Right atrium auricular region (tissue), 2 donors: ENCODE data around the gene RFK. TPM values are rescaled to one million over a fixed set of nuclear protein-coding genes. Genes with fewer than 3 reads are reported as not detected.

ENCODE experiments used
- DNase-seq: peaks from one replicate; pipeline ENCODE4 v3.0.0-alpha.2; 2019; ENCODE audit warnings: low spot score
- H3K27ac ChIP-seq, 2 donors: fragments of 200-600 bp; sonication (generic); 1 replicate in 1 of 2; 2 replicates in 1 of 2; pipeline ENCODE4 v1.5.1; 2016 to 2019
- H3K27me3 ChIP-seq, 2 donors: fragments of 200-600 bp; sonication (generic); one replicate each; pipeline versions ENCODE4 v1.5.1 to v1.6.0; 2017 to 2019
- H3K36me3 ChIP-seq: fragments of 200-600 bp; sonication (generic); one replicate; pipeline ENCODE4 v1.5.1; 2016
- H3K4me1 ChIP-seq, 2 donors: fragments of 200-600 bp; sonication (generic); one replicate each; pipeline versions ENCODE4 v1.5.1 to v1.6.0; 2017 to 2019
- H3K4me3 ChIP-seq, 2 donors: fragments of 200-600 bp; sonication (generic); 1 replicate in 1 of 2; 2 replicates in 1 of 2; pipeline ENCODE4 v1.5.1; 2017 to 2019; ENCODE audit warnings: mild to moderate bottlenecking in 1 of 2, moderate library complexity in 1 of 2
- H3K9me3 ChIP-seq, 2 donors: fragments of 200-600 bp; sonication (generic); one replicate each; pipeline ENCODE4 v1.5.1; 2019
- total RNA-seq, 2 donors: library from RNA; depleted of rRNA; stranded (reverse); fragments of >200 nt; gene quantifications; one replicate each; pipeline ENCODE4 v1.1.0, GENCODE V29; 2016
- TF ChIP-seq, protein P1 (sequence below), 2 donors: fragments of 200-600 bp; sonication (generic); IDR thresholded peaks; one replicate each; pipeline ENCODE4 v1.5.1; 2019; ENCODE audit warnings: antibody characterized with exemption in 2 of 2

RFK gene
- total RNA-seq, 2 donors from 2014 or later: 23.7 to 32.0 TPM

- no peak overlapping the region for H3K27ac ChIP-seq
- H3K9me3 ChIP-seq: no peaks in the 10 kb centered on the region
- H3K36me3 ChIP-seq: no peaks in the 10 kb centered on the region
- TF ChIP-seq, protein P1, sequence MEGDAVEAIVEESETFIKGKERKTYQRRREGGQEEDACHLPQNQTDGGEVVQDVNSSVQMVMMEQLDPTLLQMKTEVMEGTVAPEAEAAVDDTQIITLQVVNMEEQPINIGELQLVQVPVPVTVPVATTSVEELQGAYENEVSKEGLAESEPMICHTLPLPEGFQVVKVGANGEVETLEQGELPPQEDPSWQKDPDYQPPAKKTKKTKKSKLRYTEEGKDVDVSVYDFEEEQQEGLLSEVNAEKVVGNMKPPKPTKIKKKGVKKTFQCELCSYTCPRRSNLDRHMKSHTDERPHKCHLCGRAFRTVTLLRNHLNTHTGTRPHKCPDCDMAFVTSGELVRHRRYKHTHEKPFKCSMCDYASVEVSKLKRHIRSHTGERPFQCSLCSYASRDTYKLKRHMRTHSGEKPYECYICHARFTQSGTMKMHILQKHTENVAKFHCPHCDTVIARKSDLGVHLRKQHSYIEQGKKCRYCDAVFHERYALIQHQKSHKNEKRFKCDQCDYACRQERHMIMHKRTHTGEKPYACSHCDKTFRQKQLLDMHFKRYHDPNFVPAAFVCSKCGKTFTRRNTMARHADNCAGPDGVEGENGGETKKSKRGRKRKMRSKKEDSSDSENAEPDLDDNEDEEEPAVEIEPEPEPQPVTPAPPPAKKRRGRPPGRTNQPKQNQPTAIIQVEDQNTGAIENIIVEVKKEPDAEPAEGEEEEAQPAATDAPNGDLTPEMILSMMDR (IDR thresholded peaks at IDR 0.05): no peak
- no peaks in the 10 kb centered on the region for H3K27me3 ChIP-seq
- H3K4me3 ChIP-seq: no peak overlapping the region
- H3K4me1 ChIP-seq: no peaks in the 10 kb centered on the region
- no peak for DNase-seq
Measured at GRCh38 chr9:76424491-76424890, 30.3 kb upstream of the RFK start.

DNA sequence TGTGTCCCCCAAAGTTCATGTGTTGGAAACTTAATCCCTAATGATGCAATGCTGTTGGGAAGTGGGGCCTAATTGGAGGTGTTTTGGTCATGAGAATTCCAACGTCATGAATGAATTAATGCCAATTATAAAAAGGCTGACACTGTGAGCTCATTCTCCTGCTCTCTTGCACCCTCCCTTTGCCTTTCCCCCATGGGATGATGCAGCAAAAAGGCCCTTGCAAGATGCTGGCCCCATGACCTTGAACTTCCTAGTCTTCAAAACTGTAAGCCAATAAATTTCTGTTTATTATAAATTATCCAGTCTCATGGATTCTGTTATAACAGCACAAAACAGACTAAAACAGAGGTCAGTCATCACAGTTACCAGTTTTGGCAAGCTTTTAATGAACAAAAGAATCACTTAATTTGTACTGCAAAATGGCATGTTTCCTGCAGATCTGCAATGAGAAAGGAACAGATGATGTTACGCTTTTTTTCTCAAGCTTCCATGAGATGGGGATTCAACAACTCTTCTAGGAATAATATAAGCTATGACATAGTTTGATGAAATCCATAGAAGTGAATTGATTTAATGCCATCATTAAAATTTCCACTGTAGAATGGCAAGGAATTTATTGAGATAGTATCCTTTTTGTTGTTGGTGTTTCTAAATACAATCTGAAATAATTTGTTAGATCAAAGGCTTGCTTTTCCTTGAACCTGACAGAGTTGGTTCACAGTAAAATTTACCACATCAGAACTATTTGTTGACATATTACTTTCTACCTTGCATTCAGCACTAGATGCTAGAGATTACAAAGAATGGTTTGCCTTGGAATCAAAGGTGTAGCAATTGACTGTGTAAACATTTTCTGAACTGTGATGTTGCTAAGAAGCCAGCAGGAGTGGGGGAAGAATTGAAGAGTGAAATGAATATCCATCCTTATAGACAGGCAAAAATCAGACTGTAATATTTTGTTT lies 29.3 kb upstream of the RFK start:
- H3K27me3 ChIP-seq: no peaks in the 10 kb centered on the region
- no peak overlapping the region for H3K27ac ChIP-seq
- no peak overlapping the region for H3K4me3 ChIP-seq
- TF ChIP-seq, protein P1 (IDR thresholded peaks at IDR 0.05): no peak
- DNase-seq: no peak
- no peaks in the 10 kb centered on the region for H3K9me3 ChIP-seq
- H3K4me1 ChIP-seq: no peaks in the 10 kb centered on the region
- H3K36me3 ChIP-seq: no peaks in the 10 kb centered on the region

DNA sequence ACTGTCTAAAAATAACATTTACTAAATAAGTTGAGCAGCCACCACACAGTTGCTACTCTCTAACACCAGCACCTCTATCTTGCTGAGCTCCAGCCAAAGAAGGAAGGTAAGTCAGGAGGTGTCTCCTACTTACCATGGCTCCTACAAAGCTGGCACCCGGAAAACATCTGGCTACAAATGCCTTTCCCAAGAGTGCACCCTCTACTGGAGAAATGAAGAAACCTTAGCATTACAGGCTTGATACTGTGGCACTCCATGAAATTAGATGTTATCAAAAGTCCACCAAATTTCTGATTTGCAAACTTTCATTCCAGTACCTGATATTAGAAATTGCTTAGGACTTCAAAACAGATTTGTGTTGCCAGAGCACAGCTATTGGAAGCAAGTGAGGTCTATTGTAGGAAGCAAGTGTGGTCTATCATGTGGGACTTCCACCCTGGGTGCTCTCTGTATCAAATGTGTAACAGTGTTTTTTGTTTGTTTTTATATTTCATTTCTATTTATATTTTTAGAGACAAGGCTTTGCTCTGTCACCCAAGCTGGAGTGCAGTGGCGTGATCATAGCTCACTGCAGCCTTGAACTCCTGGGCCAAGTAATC lies 25.7 kb upstream of the RFK start:
- DNase-seq: no peak
- TF ChIP-seq, protein P1 (IDR thresholded peaks at IDR 0.05): peak; percentile 27 to 56
- no peaks in the 10 kb centered on the region for H3K9me3 ChIP-seq

GRCh38 chr9:76417394-76417793 lies 23.2 kb upstream of the RFK start:
- Histone ChIP-seq H3K9me3 (peaks cover 0 to 13% of the 10 kb centered on the region in 2 donors), H3K27me3 (no peaks in the 10 kb centered on the region), H3K36me3 (no peaks in the 10 kb centered on the region), H3K4me1 (no peaks in the 10 kb centered on the region), H3K4me3 (no peak overlapping the region), H3K27ac (no peak overlapping the region)
- TF ChIP-seq, protein P1 (IDR thresholded peaks at IDR 0.05): no peak
- DNase-seq: no peak

More for the DNA sequence above, 25.7 kb upstream of the RFK start:
- Histone ChIP-seq H3K4me1 (no peaks in the 10 kb centered on the region), H3K27me3 (no peaks in the 10 kb centered on the region), H3K4me3 (no peak overlapping the region), H3K27ac (no peak overlapping the region), H3K36me3 (no peaks in the 10 kb centered on the region)

DNA sequence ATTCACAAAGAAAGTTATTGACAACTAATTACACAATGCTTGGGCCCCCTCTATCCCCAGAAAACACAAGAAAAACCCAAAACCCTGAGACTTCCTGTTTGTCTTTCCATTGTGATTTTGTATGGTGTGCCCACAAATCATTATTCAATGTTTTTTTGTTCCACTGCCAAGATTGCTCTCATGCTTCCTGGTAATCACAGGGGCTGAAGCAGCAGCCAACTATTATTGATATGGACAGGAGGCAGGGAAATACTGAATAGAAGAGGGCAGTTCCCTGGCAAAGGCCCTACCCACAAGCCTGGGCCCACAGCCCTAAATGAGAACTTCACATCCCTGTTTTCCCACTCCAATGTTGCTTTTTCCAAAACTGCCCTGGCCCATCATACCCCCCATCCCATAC lies 21.5 kb upstream of the RFK start:
- no peak for DNase-seq
- Histone ChIP-seq H3K9me3 (peaks cover 0 to 13% of the 10 kb centered on the region in 2 donors), H3K4me3 (no peak overlapping the region), H3K4me1 (no peaks in the 10 kb centered on the region), H3K27me3 (no peaks in the 10 kb centered on the region), H3K27ac (no peak overlapping the region), H3K36me3 (no peaks in the 10 kb centered on the region)
- TF ChIP-seq, protein P1 (IDR thresholded peaks at IDR 0.05): no peak
